NCI-H524 treated with DMSO at 0.1 percent for 48 hours (cell line): ENCODE results near the gene KDM4C.
"Not testable (repeated sequence)": the region's sequence is repeated elsewhere in the genome, so short reads cannot be mapped to it uniquely, and the experiment has no call there.

Experiments
- DNase-seq: peaks from one replicate; lab custom pipeline; 2025; lab: John Stamatoyannopoulos, UW

Gene KDM4C

GRCh38 chr9:6975198-6975597 lies 217.4 kb downstream of the KDM4C start:
- DNase-seq, result no peak

GRCh38 chr9:6977761-6978160 lies 220.0 kb downstream of the KDM4C start:
- DNase-seq, result no peak

- no peak for DNase-seq
Measured at GRCh38 chr9:6978591-6978990, 220.8 kb downstream of the KDM4C start.

GRCh38 chr9:6984941-6985578 lies 227.3 kb downstream of the KDM4C start:
- no peak for DNase-seq

GRCh38 chr9:6986141-6986815 lies 228.5 kb downstream of the KDM4C start:
- DNase-seq, result no peak

GRCh38 chr9:6987381-6987780 lies 229.6 kb downstream of the KDM4C start:
- no peak for DNase-seq

GRCh38 chr9:6991418-6991817 lies 233.6 kb downstream of the KDM4C start:
- no peak for DNase-seq

GRCh38 chr9:6996061-6996854 lies 238.5 kb downstream of the KDM4C start:
- no peak for DNase-seq

- DNase-seq, result no peak
Measured at GRCh38 chr9:6997330-6997729, 239.6 kb downstream of the KDM4C start.

GRCh38 chr9:6999794-7000193 lies 242.0 kb downstream of the KDM4C start:
- no peak for DNase-seq

GRCh38 chr9:7001571-7001970 lies 243.8 kb downstream of the KDM4C start:
- DNase-seq, result no peak

- DNase-seq, result no peak
Measured at GRCh38 chr9:7003861-7004260, 246.1 kb downstream of the KDM4C start.

- no peak for DNase-seq
Measured at GRCh38 chr9:7006417-7006816, 248.6 kb downstream of the KDM4C start.

GRCh38 chr9:7008411-7008810 lies 250.6 kb downstream of the KDM4C start:
- no peak for DNase-seq

- no peak for DNase-seq
Measured at GRCh38 chr9:7009065-7009464, 251.3 kb downstream of the KDM4C start.

- DNase-seq, result no peak
Measured at GRCh38 chr9:7011395-7012067, 253.8 kb downstream of the KDM4C start.

- no peak for DNase-seq
Measured at GRCh38 chr9:7027996-7028395, 270.2 kb downstream of the KDM4C start.

- DNase-seq, result no peak
Measured at GRCh38 chr9:7028591-7028990, 270.8 kb downstream of the KDM4C start.

- not testable (repeated sequence) for DNase-seq
Measured at GRCh38 chr9:7030943-7031342, 273.2 kb downstream of the KDM4C start.

- DNase-seq, result no peak
Measured at GRCh38 chr9:7033076-7034045, 275.6 kb downstream of the KDM4C start.

- no peak for DNase-seq
Measured at GRCh38 chr9:7037176-7037575, 279.4 kb downstream of the KDM4C start.
